H9 (cell line): ENCODE results near the gene NDUFV1. TPM values are rescaled to one million over a fixed set of nuclear protein-coding genes. Genes with fewer than 3 reads are reported as not detected.

Source experiments
- DNase-seq: peaks from one replicate; pipeline ENCODE4 v3.0.0-alpha.2; 2017
- H2AFZ ChIP-seq: one replicate; pipeline ENCODE4 v1.6.1; 2013; ENCODE audit warnings: mild to moderate bottlenecking, low read length, control low read depth, moderate library complexity
- H2AK5ac ChIP-seq: 2 replicates; pipeline ENCODE4 v1.6.1; 2013; ENCODE audit warnings: low read length, control low read depth, mixed read lengths; ENCODE audit not compliant: insufficient read length
- H2BK120ac ChIP-seq: one replicate; pipeline ENCODE4 v1.6.1; 2013; ENCODE audit warnings: low read depth, mild to moderate bottlenecking, low read length, control low read depth, inconsistent platforms; ENCODE audit not compliant: poor library complexity, severe bottlenecking
- H2BK12ac ChIP-seq: 2 replicates; pipeline ENCODE4 v1.6.1; 2013; ENCODE audit warnings: low read length, control low read depth, mixed read lengths, low read depth; ENCODE audit not compliant: insufficient read length
- H2BK15ac ChIP-seq: 2 replicates; pipeline ENCODE4 v1.6.1; 2013; ENCODE audit warnings: low read depth, low read length, control low read depth
- H2BK20ac ChIP-seq: one replicate; pipeline ENCODE4 v1.6.1; 2013; ENCODE audit warnings: low read depth, mild to moderate bottlenecking, low read length, control low read depth, inconsistent platforms; ENCODE audit not compliant: poor library complexity, severe bottlenecking
- H2BK5ac ChIP-seq: 2 replicates; pipeline ENCODE4 v1.6.1; 2013; ENCODE audit warnings: low read length, control low read depth, mixed read lengths; ENCODE audit not compliant: insufficient read length
- H3K14ac ChIP-seq: 2 replicates; pipeline ENCODE4 v1.6.1; 2013; ENCODE audit warnings: low read length, control low read depth; ENCODE audit not compliant: insufficient read depth
- H3K18ac ChIP-seq: 2 replicates; pipeline ENCODE4 v1.6.1; 2013; ENCODE audit warnings: low read depth, mild to moderate bottlenecking, mixed read lengths, low read length, control low read depth; ENCODE audit not compliant: insufficient read length
- H3K23ac ChIP-seq: 2 replicates; pipeline ENCODE4 v1.6.1; 2013; ENCODE audit warnings: low read length, control low read depth, mixed read lengths, low read depth; ENCODE audit not compliant: insufficient read length
- H3K23me2 ChIP-seq: 2 replicates; pipeline ENCODE4 v1.6.1; 2013; ENCODE audit warnings: low read depth, mild to moderate bottlenecking, mixed read lengths, low read length, control low read depth; ENCODE audit not compliant: insufficient read length, poor library complexity, severe bottlenecking
- H3K27ac ChIP-seq: 2 replicates; pipeline ENCODE4 v1.5.1; 2013; ENCODE audit warnings: low read length, control low read depth, mixed read lengths, low read depth; ENCODE audit not compliant: insufficient read length
- H3K27me3 ChIP-seq: 2 replicates; pipeline ENCODE4 v1.6.1; 2013; ENCODE audit warnings: low read length, control low read depth, inconsistent platforms; ENCODE audit not compliant: insufficient read depth
- H3K4ac ChIP-seq: 2 replicates; pipeline ENCODE4 v1.6.1; 2013; ENCODE audit warnings: low read depth, mild to moderate bottlenecking, control low read depth, inconsistent platforms, low read length, moderate library complexity
- H3K4me1 ChIP-seq: 2 replicates; pipeline ENCODE4 v1.6.1; 2013; ENCODE audit warnings: low read length, control low read depth, inconsistent platforms; ENCODE audit not compliant: insufficient read depth
- H3K4me2 ChIP-seq: 2 replicates; pipeline ENCODE4 v1.6.1; 2013; ENCODE audit warnings: low read length, control low read depth, mixed read lengths; ENCODE audit not compliant: insufficient read length, insufficient read depth
- H3K56ac ChIP-seq: 2 replicates; pipeline ENCODE4 v1.6.1; 2013; ENCODE audit warnings: low read depth, mild to moderate bottlenecking, mixed read lengths, low read length, control low read depth; ENCODE audit not compliant: insufficient read length
- H3K79me1 ChIP-seq: 2 replicates; pipeline ENCODE4 v1.6.1; 2013; ENCODE audit warnings: low read depth, mild to moderate bottlenecking, moderate library complexity, low read length, control low read depth, inconsistent platforms; ENCODE audit not compliant: insufficient read depth, poor library complexity, severe bottlenecking
- H3K79me2 ChIP-seq: 2 replicates; pipeline ENCODE4 v1.6.1; 2013; ENCODE audit warnings: low read length, control low read depth, inconsistent platforms; ENCODE audit not compliant: insufficient read depth
- H3K9ac ChIP-seq: 2 replicates; pipeline ENCODE4 v1.6.1; 2013; ENCODE audit warnings: low read length, control low read depth, mixed read lengths; ENCODE audit not compliant: insufficient read length; ENCODE audit errors: extremely low read depth
- H3K9me3 ChIP-seq: one replicate; pipeline ENCODE4 v1.6.1; 2013; ENCODE audit warnings: low read depth, low read length, inconsistent platforms; ENCODE audit not compliant: control insufficient read depth
- H3T11ph ChIP-seq: one replicate; pipeline ENCODE4 v1.6.1; 2013; ENCODE audit warnings: mild to moderate bottlenecking, low read length, control low read depth, inconsistent platforms
- H4K20me1 ChIP-seq: one replicate; pipeline ENCODE4 v1.6.1; 2013; ENCODE audit not compliant: control insufficient read depth, insufficient read length, insufficient read depth
- H4K5ac ChIP-seq: 2 replicates; pipeline ENCODE4 v1.6.1; 2013; ENCODE audit warnings: low read depth, mild to moderate bottlenecking, mixed read lengths, low read length, control low read depth; ENCODE audit not compliant: insufficient read length
- H4K8ac ChIP-seq: replicated peaks from 2 replicates; pipeline ENCODE4 v1.6.1; 2013; ENCODE audit warnings: low read length, control low read depth, mixed read lengths, low read depth; ENCODE audit not compliant: insufficient read length
- H4K91ac ChIP-seq: 2 replicates; pipeline ENCODE4 v1.6.1; 2013; ENCODE audit warnings: low read depth, mild to moderate bottlenecking, moderate library complexity, mixed read lengths, low read length, control low read depth; ENCODE audit not compliant: insufficient read length
- H3K27ac Mint-ChIP-seq, 3 experiments: 2 replicates in 2 of 3; 3 replicates in 1 of 3; pipeline ENCODE4 v1.8.0; 2020 to 2021; ENCODE audit warnings: mixed read lengths in 3 of 3, mild to moderate bottlenecking in 1 of 3, moderate library complexity in 1 of 3
- H3K27me3 Mint-ChIP-seq: 2 replicates; pipeline ENCODE4 v1.8.0; 2021; ENCODE audit warnings: low read depth, mild to moderate bottlenecking, moderate library complexity, mixed read lengths
- H3K36me3 Mint-ChIP-seq, 3 experiments: 2 replicates in 2 of 3; 3 replicates in 1 of 3; pipeline ENCODE4 v1.8.0; 2020 to 2021; ENCODE audit warnings: low read depth in 3 of 3, mixed read lengths in 3 of 3; ENCODE audit not compliant: insufficient read depth in 1 of 3
- H3K4me1 Mint-ChIP-seq, 2 experiments: 2 replicates each; pipeline ENCODE4 v1.8.0; 2020; ENCODE audit warnings: mixed read lengths in 2 of 2
- H3K4me3 Mint-ChIP-seq, 2 experiments: 2 replicates in 1 of 2; 3 replicates in 1 of 2; pipeline ENCODE4 v1.8.0; 2020 to 2021; ENCODE audit warnings: mild to moderate bottlenecking in 2 of 2, mixed read lengths in 2 of 2, moderate library complexity in 1 of 2
- H3K9me3 Mint-ChIP-seq, 2 experiments: 2 replicates in 1 of 2; 3 replicates in 1 of 2; pipeline ENCODE4 v1.8.0; 2020; ENCODE audit warnings: mild to moderate bottlenecking in 2 of 2, mixed read lengths in 2 of 2, moderate library complexity in 1 of 2
- WGBS: extraction: QIAGEN DNeasy Blood & Tissue Kit; methylation state at CpG from one replicate; pipeline ENCODE4 v1.1.7; 2013; ENCODE audit warnings: missing lambda C conversion rate, low lambda C conversion rate, mixed read lengths; ENCODE audit not compliant: insufficient read length; ENCODE audit errors: extremely low coverage; 5-methylcytosine and 5-hydroxymethylcytosine counted together
- total RNA-seq: library from RNA; stranded (reverse); gene quantifications from 2 replicates; pipeline ENCODE4 v1.2.1, GENCODE V29; 2021
- TF ChIP-seq, protein P1 (sequence below): fragments of 200-600 bp; sonication (generic); conservative IDR thresholded peaks from 3 replicates; pipeline ENCODE4 v1.8.0; 2021; ENCODE audit warnings: antibody characterized with exemption, mild to moderate bottlenecking

NDUFV1 gene
- total RNA-seq, 1 experiment from 2014 or later = 154 TPM

DNA sequence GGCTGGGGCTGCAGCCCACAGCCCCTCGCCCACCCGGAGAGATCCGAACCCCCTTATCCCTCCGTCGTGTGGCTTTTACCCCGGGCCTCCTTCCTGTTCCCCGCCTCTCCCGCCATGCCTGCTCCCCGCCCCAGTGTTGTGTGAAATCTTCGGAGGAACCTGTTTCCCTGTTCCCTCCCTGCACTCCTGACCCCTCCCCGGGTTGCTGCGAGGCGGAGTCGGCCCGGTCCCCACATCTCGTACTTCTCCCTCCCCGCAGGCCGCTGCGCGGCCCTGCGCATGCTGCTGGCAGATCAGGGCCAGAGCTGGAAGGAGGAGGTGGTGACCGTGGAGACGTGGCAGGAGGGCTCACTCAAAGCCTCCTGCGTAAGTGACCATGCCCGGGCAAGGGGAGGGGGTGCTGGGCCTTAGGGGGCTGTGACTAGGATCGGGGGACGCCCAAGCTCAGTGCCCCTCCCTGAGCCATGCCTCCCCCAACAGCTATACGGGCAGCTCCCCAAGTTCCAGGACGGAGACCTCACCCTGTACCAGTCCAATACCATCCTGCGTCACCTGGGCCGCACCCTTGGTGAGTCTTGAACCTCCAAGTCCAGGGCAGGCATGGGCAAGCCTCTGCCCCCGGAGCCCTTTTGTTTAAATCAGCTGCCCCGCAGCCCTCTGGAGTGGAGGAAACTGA, 22.4 kb upstream of the NDUFV1 start:
- Histone ChIP-seq H3K79me1 (no peaks in the 10 kb centered on the region), H3K14ac (peak overlapping the region; percentile 94), H3K9ac (peak overlapping the region; percentile 85), H3K4me1 (peaks cover 1% of the 10 kb centered on the region; the same call in 1 of the 2 replicates), H4K20me1 (no peaks in the 10 kb centered on the region), H3K23me2 (peaks cover 8% of the 10 kb centered on the region), H3K23ac (no peak overlapping the region), H3K4me2 (peak overlapping the region; percentile 11), H2BK12ac (no peak overlapping the region), H3K27ac (no peak overlapping the region), H2BK15ac (no peak overlapping the region), H3K18ac (peak overlapping the region; percentile 36), H4K8ac (no peak overlapping the region), H3K27me3 (no peaks in the 10 kb centered on the region), H2AK5ac (no peak overlapping the region), H3T11ph (no peak overlapping the region), H3K56ac (no peak overlapping the region), H3K4ac (peak overlapping the region; percentile 55; the same call in 1 of the 2 replicates), H3K9me3 (no peaks in the 10 kb centered on the region), H4K91ac (no peak overlapping the region), H2BK5ac (no peak overlapping the region), H2BK20ac (no peak overlapping the region), H2BK120ac (no peak overlapping the region), H2AFZ (no peak overlapping the region), H4K5ac (no peak overlapping the region), H3K79me2 (peaks cover 5% of the 10 kb centered on the region; the same call in 1 of the 2 replicates)
- DNase-seq = no peak
- Mint-ChIP-seq H3K9me3 (peaks cover 0 to 5% of the 10 kb centered on the region in 2 experiments; a peak in 2 of 5 replicates), H3K27ac (peak overlapping the region in 2 of 3 experiments; percentile 41 to 95; a peak in 5 of 7 replicates), H3K4me3 (peak overlapping the region; percentile 84 to 90), H3K36me3 (peaks cover 29 to 43% (median 41%) of the 10 kb centered on the region in 3 experiments), H3K27me3 (peaks cover 8% of the 10 kb centered on the region), H3K4me1 (peaks cover 50 to 57% of the 10 kb centered on the region in 2 experiments)
- no CpG with 5 or more reads among the region's 33 CpGs for WGBS
- TF ChIP-seq, protein P1, sequence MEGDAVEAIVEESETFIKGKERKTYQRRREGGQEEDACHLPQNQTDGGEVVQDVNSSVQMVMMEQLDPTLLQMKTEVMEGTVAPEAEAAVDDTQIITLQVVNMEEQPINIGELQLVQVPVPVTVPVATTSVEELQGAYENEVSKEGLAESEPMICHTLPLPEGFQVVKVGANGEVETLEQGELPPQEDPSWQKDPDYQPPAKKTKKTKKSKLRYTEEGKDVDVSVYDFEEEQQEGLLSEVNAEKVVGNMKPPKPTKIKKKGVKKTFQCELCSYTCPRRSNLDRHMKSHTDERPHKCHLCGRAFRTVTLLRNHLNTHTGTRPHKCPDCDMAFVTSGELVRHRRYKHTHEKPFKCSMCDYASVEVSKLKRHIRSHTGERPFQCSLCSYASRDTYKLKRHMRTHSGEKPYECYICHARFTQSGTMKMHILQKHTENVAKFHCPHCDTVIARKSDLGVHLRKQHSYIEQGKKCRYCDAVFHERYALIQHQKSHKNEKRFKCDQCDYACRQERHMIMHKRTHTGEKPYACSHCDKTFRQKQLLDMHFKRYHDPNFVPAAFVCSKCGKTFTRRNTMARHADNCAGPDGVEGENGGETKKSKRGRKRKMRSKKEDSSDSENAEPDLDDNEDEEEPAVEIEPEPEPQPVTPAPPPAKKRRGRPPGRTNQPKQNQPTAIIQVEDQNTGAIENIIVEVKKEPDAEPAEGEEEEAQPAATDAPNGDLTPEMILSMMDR = no peak
